Esophagus (tissue), 2 donors: ENCODE results near the gene CUEDC2. TPM values are rescaled to one million over a fixed set of nuclear protein-coding genes. Genes with fewer than 3 reads are reported as not detected.

Experiments used
- H3K27ac ChIP-seq, 2 donors: one replicate each; pipeline ENCODE4 v1.5.1; 2013; ENCODE audit warnings: low read depth in 2 of 2, mild to moderate bottlenecking in 2 of 2, inconsistent platforms in 1 of 2, low read length in 1 of 2, moderate library complexity in 1 of 2
- H3K27me3 ChIP-seq, 2 donors: one replicate each; pipeline ENCODE4 v1.6.1; 2013; ENCODE audit warnings: low read length in 2 of 2, control low read depth in 1 of 2, mild to moderate bottlenecking in 1 of 2; ENCODE audit not compliant: insufficient read depth in 2 of 2, control insufficient read depth in 1 of 2
- H3K36me3 ChIP-seq, 2 donors: one replicate each; pipeline ENCODE4 v1.6.1; 2013; ENCODE audit warnings: low read length in 1 of 2; ENCODE audit not compliant: control insufficient read depth in 2 of 2, insufficient read depth in 2 of 2
- H3K4me1 ChIP-seq, 2 donors: one replicate each; pipeline ENCODE4 v1.6.1; 2013; ENCODE audit warnings: low read length in 1 of 2; ENCODE audit not compliant: control insufficient read depth in 2 of 2, insufficient read depth in 2 of 2
- H3K4me3 ChIP-seq, 2 donors: one replicate each; pipeline ENCODE4 v1.5.1; 2013; ENCODE audit warnings: low read length in 2 of 2, mild to moderate bottlenecking in 2 of 2, low read depth in 1 of 2, moderate library complexity in 1 of 2
- H3K9me3 ChIP-seq, 2 donors: one replicate each; pipeline ENCODE4 v1.6.1; 2013; ENCODE audit warnings: mild to moderate bottlenecking in 2 of 2, low read depth in 1 of 2, low read length in 1 of 2, moderate library complexity in 1 of 2; ENCODE audit not compliant: control insufficient read depth in 2 of 2, insufficient read depth in 1 of 2
- WGBS, 2 donors: extraction: QIAGEN DNeasy Blood & Tissue Kit; methylation state at CpG; one replicate each; pipeline ENCODE4 v1.1.7; 2013; 5-methylcytosine and 5-hydroxymethylcytosine counted together
- polyA plus RNA-seq, 2 donors: library from polyadenylated mRNA; stranded (reverse); fragments of 200-250 nt; gene quantifications; one replicate each; pipeline ENCODE4 v1.2.3, GENCODE V29; 2013
- donor health status: healthy with polysubstance abuse.
- donor health status: Bipolar disorder and iron deficiency.

CUEDC2 gene
- polyA plus RNA-seq, 2 donors, result 16.3 to 30.3 TPM

DNA sequence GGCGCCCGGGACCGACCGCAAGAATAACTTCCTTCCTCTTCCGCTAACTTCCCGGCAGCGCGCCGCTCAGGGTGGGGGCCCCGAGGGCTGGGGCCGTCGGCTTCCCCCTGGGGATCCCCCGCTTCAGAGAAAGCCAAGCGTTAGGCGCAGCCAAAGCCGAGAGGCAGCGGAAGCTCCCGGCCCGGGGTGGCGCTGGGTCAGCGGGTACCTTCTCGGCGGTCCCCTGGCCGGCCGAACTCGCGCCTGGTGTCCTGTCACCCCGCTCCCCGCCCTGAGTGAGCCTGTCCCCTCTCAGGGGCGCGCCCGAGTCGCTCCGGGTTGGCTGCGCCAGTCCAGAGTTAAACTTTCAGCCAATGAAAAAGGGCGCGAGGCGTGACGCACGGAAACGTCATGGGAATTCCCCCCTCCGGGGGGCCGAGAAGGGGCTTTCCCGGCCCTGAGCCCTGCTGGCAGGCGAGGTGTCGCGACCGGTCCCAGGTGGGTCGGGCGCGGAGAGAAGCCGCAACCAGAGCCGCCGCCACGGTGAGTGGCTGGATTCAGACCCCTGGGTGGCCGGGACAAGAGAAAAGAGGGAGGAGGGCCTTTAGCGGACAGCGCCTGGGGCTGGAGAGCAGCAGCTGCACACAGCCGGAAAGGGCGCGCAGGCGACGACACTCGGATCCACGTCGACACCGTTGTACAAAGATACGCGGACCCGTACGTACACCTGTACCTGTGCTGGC is 38.1 kb downstream of the CUEDC2 start:
- no peaks in the 10 kb centered on the region for H3K36me3 ChIP-seq
- peak overlapping the region; percentile 99 for H3K27ac ChIP-seq
- 1% methylated on average over 67 to 71 of the region's 71 CpGs for WGBS, 2 donors
- H3K27me3 ChIP-seq, result no peaks in the 10 kb centered on the region
- H3K4me3 ChIP-seq, result peak overlapping the region; percentile 71 to 79
- no peaks in the 10 kb centered on the region for H3K9me3 ChIP-seq
- H3K4me1 ChIP-seq, result peaks cover 7 to 12% of the 10 kb centered on the region in 2 donors

GRCh38 chr10:102393411-102394078 is 38.8 kb downstream of the CUEDC2 start:
- H3K36me3 ChIP-seq, result no peaks in the 10 kb centered on the region
- H3K27ac ChIP-seq, result peak overlapping the region; percentile 99
- 30 to 32% methylated on average over 30 of the region's 30 CpGs for WGBS, 2 donors
- H3K4me1 ChIP-seq, result peaks cover 7 to 12% of the 10 kb centered on the region in 2 donors
- H3K4me3 ChIP-seq, result peak overlapping the region; percentile 71 to 79
- H3K9me3 ChIP-seq, result no peaks in the 10 kb centered on the region
- H3K27me3 ChIP-seq, result no peaks in the 10 kb centered on the region

DNA sequence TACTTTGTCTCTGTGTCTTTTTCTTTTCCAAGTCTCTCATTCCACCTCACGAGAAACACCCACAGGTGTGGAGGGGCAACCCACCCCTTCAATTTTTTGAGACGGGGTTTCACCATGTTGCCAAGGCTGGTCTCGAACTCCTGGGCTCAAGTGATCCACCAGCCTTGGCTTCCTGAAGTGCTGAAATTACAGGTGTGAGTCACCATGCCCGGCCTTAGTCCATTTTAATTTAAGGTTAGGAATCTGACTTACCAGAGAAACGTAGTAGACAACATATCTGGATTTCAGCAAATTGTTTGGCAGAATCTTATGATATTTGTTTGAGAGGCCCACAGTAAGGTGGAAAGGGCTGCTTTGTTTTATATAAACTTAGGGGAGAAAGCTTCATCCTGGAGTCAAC is 40.1 kb downstream of the CUEDC2 start:
- Histone ChIP-seq H3K9me3 (no peaks in the 10 kb centered on the region), H3K27ac (no peak overlapping the region)

GRCh38 chr10:102389894-102390293 is 42.5 kb downstream of the CUEDC2 start:
- no peaks in the 10 kb centered on the region for H3K9me3 ChIP-seq
- H3K36me3 ChIP-seq, result no peaks in the 10 kb centered on the region
- no peak overlapping the region for H3K4me3 ChIP-seq
- WGBS, 2 donors, result 88% methylated on average over 3 of the region's 3 CpGs
- no peaks in the 10 kb centered on the region for H3K27me3 ChIP-seq
- H3K4me1 ChIP-seq, result peaks cover 0 to 4% of the 10 kb centered on the region in 2 donors
- H3K27ac ChIP-seq, result no peak overlapping the region

More for the DNA sequence above, 40.1 kb downstream of the CUEDC2 start:
- no peak overlapping the region for H3K4me3 ChIP-seq
- H3K36me3 ChIP-seq, result no peaks in the 10 kb centered on the region
- peaks cover 7 to 12% of the 10 kb centered on the region in 2 donors for H3K4me1 ChIP-seq
- whole genome bisulfite sequencing, 2 donors, result 82 to 85% methylated on average over 5 of the region's 5 CpGs
- H3K27me3 ChIP-seq, result no peaks in the 10 kb centered on the region

DNA sequence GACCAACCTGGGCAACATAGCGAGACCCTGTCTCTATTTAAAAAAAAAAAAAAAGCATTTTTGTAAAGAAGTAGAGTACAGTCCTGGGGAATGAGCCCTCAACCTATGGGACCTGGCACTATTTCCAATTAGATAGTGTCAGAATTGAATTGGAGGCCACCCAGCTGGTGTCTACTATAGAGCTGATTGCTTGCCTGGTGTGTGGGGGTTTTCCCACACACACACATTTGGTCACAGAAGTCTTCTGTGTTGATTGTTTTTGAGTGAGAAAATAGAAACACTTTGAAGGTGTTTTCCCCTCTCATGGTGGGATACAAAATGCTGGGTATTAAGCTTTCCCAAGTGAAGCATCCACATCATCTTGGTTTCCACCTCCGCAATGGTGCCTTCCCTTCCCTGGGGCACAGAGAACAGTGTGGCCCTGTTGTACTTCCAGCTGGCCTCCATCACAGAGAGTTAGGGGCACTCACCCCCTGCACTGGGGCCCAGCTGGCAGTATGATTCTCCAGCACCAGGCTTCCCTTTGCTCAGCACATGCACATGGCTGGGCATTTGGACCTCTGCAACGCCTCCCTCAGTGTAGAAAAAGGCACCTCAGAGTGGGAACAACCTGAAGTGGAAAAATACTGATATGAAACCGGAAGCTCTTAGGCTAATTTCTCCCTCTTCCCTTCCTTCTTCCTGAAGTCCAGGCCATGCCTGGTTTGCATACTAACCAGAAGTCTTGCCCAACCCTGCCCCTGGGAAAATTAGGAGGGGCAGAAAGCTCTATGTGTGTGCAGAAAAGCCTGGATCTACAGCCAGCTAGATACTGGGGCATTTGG is 47.6 kb downstream of the CUEDC2 start:
- Histone ChIP-seq H3K4me1 (no peaks in the 10 kb centered on the region), H3K9me3 (no peaks in the 10 kb centered on the region), H3K27me3 (no peaks in the 10 kb centered on the region), H3K36me3 (peaks cover 11 to 21% of the 10 kb centered on the region in 2 donors), H3K4me3 (no peak overlapping the region), H3K27ac (peak overlapping the region in 1 of 2 donors; percentile 30)
- WGBS, 2 donors, result 62 to 69% methylated on average over 4 of the region's 4 CpGs

- peaks cover 17 to 28% of the 10 kb centered on the region in 2 donors for H3K36me3 ChIP-seq
- WGBS, 2 donors, result 43 to 54% methylated on average over 6 of the region's 6 CpGs
- H3K27me3 ChIP-seq, result no peaks in the 10 kb centered on the region
These were observed 48.3 kb downstream of the CUEDC2 start for GRCh38 chr10:102384053-102384452.

DNA sequence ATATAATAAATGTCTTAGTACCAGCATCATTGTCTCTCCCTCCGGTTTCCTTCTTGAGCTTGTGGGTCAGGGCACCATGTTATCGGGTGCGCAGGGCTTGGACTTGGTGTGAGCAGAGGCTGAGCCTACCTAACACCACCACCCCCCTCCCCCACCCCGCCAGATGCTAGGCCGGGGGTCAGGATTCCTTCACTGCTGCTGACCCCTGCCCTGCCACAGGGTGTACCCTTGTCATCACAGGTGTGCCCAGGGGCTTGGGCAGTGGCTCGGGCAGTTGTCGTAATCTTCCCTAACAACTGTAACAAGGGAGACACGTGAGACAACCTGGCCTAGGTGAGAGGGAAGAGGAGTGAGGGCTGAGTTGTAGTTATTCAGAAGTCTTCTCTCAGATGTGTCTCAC is 49.5 kb downstream of the CUEDC2 start:
- Histone ChIP-seq H3K27me3 (no peaks in the 10 kb centered on the region), H3K9me3 (no peaks in the 10 kb centered on the region), H3K4me3 (no peak overlapping the region), H3K27ac (no peak overlapping the region), H3K4me1 (peaks cover 0 to 2% of the 10 kb centered on the region in 2 donors), H3K36me3 (peaks cover 17 to 29% of the 10 kb centered on the region in 2 donors)
- 91 to 94% methylated on average over 8 of the region's 8 CpGs for WGBS, 2 donors

More at GRCh38 chr10:102384053-102384452, 48.3 kb downstream of the CUEDC2 start:
- no peaks in the 10 kb centered on the region for H3K9me3 ChIP-seq
- H3K4me3 ChIP-seq, result no peak overlapping the region
- no peak overlapping the region for H3K27ac ChIP-seq
- peaks cover 0 to 1% of the 10 kb centered on the region in 2 donors for H3K4me1 ChIP-seq

DNA sequence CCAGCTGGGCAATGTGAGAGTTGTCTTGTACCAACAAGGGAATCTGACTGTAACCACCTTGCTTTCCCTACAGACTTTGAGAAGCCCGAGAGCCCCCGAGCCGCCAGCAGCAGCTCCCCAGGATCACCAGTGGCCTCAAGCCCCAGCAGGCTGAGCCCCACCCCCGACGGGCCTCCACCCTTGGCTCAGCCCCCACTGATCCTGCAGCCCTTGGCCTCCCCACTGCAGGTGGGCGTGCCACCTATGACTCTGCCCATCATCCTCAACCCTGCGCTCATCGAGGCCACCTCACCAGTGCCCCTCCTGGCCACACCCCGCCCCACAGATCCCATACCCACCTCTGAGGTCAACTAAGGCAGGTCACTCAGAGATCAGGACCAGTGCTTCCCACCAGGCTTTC is 50.4 kb downstream of the CUEDC2 start:
- Histone ChIP-seq H3K4me3 (no peak overlapping the region), H3K36me3 (peaks cover 17 to 30% of the 10 kb centered on the region in 2 donors), H3K4me1 (peaks cover 0 to 2% of the 10 kb centered on the region in 2 donors), H3K27me3 (no peaks in the 10 kb centered on the region), H3K27ac (no peak overlapping the region), H3K9me3 (no peaks in the 10 kb centered on the region)
- 78 to 82% methylated on average over 9 of the region's 9 CpGs for WGBS, 2 donors

DNA sequence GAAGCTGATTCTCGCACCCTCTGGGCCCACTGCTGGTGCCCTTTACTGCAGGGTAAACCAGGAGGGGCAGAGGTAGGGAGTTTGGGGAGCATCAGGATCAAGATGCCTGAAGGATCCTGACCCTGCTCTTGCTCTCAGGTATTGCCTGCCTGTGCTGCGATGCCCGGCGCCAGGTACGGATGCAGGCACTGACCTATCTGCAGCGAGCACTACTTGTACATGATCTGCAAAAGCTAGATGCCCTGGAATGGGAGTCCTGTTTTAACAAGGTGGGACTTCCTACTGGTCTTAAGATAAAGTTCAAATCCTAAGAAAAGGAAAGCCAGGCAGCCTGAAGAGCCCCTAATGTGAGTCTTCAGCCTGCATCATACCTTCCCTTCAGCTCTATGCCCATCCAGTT is 53.0 kb downstream of the CUEDC2 start:
- WGBS, 2 donors, result 96 to 99% methylated on average over 6 of the region's 6 CpGs
- no peak overlapping the region for H3K4me3 ChIP-seq
- H3K36me3 ChIP-seq, result peaks cover 28 to 49% of the 10 kb centered on the region in 2 donors
- peaks cover 0 to 2% of the 10 kb centered on the region in 2 donors for H3K4me1 ChIP-seq
- no peaks in the 10 kb centered on the region for H3K27me3 ChIP-seq
- no peaks in the 10 kb centered on the region for H3K9me3 ChIP-seq
- H3K27ac ChIP-seq, result peak overlapping the region in 1 of 2 donors; percentile 0
